ENCODE data around the gene CCDC194.

The CCDC194 gene

DNA sequence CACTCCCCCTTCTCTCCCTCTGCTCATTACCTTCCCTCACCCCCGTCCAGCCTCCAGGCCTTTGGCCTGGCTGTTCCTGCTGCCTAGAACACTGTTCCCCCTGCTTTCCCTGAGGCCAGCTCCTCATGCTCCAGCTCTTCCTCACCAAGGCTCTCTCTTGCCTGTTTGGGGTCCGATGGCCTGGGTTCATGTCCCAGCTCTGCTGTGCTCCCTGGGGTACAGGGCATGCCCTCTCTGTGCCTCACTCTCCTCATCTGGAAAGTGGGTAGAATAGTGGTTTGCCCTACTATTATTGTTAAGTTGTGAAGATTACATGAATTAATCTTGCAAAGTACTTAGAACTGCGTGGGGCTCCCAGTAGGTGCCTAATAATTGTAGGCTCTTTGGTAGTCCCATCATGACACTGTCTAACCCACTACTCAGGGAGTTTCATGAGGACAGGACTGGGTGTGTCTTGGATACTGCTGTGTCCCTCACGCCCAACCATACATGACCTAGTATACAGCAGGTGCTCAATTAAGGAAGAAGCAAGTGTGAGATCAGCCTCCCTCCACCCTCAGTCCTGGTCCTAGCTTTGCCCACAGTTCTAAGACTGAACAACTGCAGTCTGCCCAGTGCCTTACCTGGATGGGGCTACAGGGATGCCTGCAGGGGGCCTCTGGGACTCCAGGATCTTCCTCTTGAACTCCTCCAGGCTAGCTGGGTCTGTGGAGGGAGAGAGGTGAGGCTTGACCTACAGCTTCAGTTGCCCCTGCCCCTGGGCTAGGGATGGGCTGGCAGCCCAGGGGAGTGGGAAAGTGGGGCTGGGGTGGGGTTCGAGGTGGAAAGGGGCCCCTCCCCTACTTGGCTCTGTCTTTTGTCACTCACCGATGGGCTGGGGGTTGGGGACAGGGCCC is 33.8 kb downstream of the CCDC194 start:
- TF ChIP-seq CTCF (IDR thresholded peaks at IDR 0.05; ENCODE audit: low read depth, low read length) = no peak
- no peaks in the 10 kb centered on the region for H3K27me3 ChIP-seq (ENCODE audit: insufficient read depth, low read depth, severe bottlenecking)
- H3K36me3 ChIP-seq = no peaks in the 10 kb centered on the region
- peak overlapping the region; percentile 38; the same call in 1 of the 2 replicates for H3K27ac ChIP-seq
- no peak for DNase-seq
- H3K9me3 ChIP-seq (ENCODE audit: severe bottlenecking) = peaks cover 2% of the 10 kb centered on the region
- no peak overlapping the region for H3K4me3 ChIP-seq (ENCODE audit: low read depth, low read length)

GRCh38 chr19:17358395-17358794 is 35.6 kb downstream of the CCDC194 start:
- H3K27me3 ChIP-seq (ENCODE audit: insufficient read depth, low read depth, severe bottlenecking) = no peaks in the 10 kb centered on the region
- no peak overlapping the region for H3K27ac ChIP-seq
- H3K4me3 ChIP-seq (ENCODE audit: low read depth, low read length) = no peak overlapping the region
- TF ChIP-seq CTCF (IDR thresholded peaks at IDR 0.05; ENCODE audit: low read depth, low read length) = no peak
- DNase-seq = no peak
- H3K9me3 ChIP-seq (ENCODE audit: severe bottlenecking) = no peaks in the 10 kb centered on the region
- H3K36me3 ChIP-seq = no peaks in the 10 kb centered on the region

DNA sequence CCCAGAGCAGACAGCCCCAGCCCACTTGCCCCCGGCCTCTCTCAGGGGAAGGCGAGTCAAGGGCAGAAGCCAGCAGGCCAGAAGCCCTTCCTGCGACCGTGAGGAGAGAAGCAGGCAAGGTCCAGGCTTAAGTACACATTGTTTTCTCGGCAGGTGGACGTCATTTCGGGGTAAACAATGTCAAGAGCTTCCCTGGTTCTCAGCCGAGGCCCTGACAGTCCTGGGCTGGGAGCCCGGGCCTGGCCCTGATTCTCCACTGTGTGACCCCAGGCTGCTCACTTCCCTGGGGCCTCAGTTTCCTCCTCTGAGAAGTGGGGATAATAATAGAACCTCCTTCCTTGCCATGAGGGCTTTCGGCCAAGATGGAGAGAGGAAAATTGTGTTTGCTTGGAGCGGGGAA is 36.3 kb downstream of the CCDC194 start:
- no peak for DNase-seq

GRCh38 chr19:17357078-17357666 is 36.8 kb downstream of the CCDC194 start:
- H3K27ac ChIP-seq = no peak overlapping the region
- H3K36me3 ChIP-seq = no peaks in the 10 kb centered on the region
- H3K27me3 ChIP-seq (ENCODE audit: insufficient read depth, low read depth, severe bottlenecking) = no peaks in the 10 kb centered on the region
- H3K9me3 ChIP-seq (ENCODE audit: severe bottlenecking) = no peaks in the 10 kb centered on the region
- no peak for TF ChIP-seq CTCF (IDR thresholded peaks at IDR 0.05; ENCODE audit: low read depth, low read length)
- DNase-seq = no peak
- no peak overlapping the region for H3K4me3 ChIP-seq (ENCODE audit: low read depth, low read length)

More for the DNA sequence above, 36.3 kb downstream of the CCDC194 start:
- H3K27me3 ChIP-seq (ENCODE audit: insufficient read depth, low read depth, severe bottlenecking) = no peaks in the 10 kb centered on the region
- no peaks in the 10 kb centered on the region for H3K36me3 ChIP-seq
- H3K4me3 ChIP-seq (ENCODE audit: low read depth, low read length) = no peak overlapping the region
- H3K27ac ChIP-seq = no peak overlapping the region
- no peak for TF ChIP-seq CTCF (IDR thresholded peaks at IDR 0.05; ENCODE audit: low read depth, low read length)
- H3K9me3 ChIP-seq (ENCODE audit: severe bottlenecking) = no peaks in the 10 kb centered on the region

- no peaks in the 10 kb centered on the region for H3K9me3 ChIP-seq (ENCODE audit: severe bottlenecking)
- H3K36me3 ChIP-seq = no peaks in the 10 kb centered on the region
- TF ChIP-seq CTCF (IDR thresholded peaks at IDR 0.05; ENCODE audit: low read depth, low read length) = no peak
- H3K4me3 ChIP-seq (ENCODE audit: low read depth, low read length) = no peak overlapping the region
- DNase-seq = no peak
- H3K27me3 ChIP-seq (ENCODE audit: insufficient read depth, low read depth, severe bottlenecking) = no peaks in the 10 kb centered on the region
- H3K27ac ChIP-seq = no peak overlapping the region
These were observed 40.6 kb downstream of the CCDC194 start for GRCh38 chr19:17353386-17353785.
